SK-N-SH treated with all-trans-retinoic acid at 6 μM for 48 hours (cell line): ENCODE measurements around the gene HOXC10.

Experiments
- ARNTL ChIP-seq: fragments of 450-650 bp; formaldehyde crosslinking; IDR thresholded peaks from 2 replicates; pipeline ENCODE4 v1.5.0; 2020; ENCODE audit warnings: low read depth, mild to moderate bottlenecking, moderate library complexity, borderline replicate concordance
- BACH2 ChIP-seq: fragments of 250-450 bp; sonication (Bioruptor Pico); IDR thresholded peaks from 2 replicates; pipeline ENCODE4 v1.9.0; 2021; ENCODE audit warnings: mild to moderate bottlenecking, borderline replicate concordance
- ESRRG ChIP-seq: fragments of 250-450 bp; sonication (Bioruptor Pico); IDR thresholded peaks from 2 replicates; pipeline ENCODE4 v1.6.1; 2021; ENCODE audit warnings: mild to moderate bottlenecking
- OSR1 ChIP-seq: fragments of 250-450 bp; sonication (Bioruptor Pico); IDR thresholded peaks from 2 replicates; pipeline ENCODE4 v1.8.0; 2022; ENCODE audit warnings: moderate library complexity, mild to moderate bottlenecking, inconsistent platforms
- PPARA ChIP-seq: fragments of 250-450 bp; sonication (Bioruptor Pico); IDR thresholded peaks from 2 replicates; pipeline ENCODE4 v1.5.0; 2020; ENCODE audit warnings: mild to moderate bottlenecking, borderline replicate concordance
- RARB ChIP-seq: fragments of 250-450 bp; sonication (Bioruptor Pico); IDR thresholded peaks from 2 replicates; pipeline ENCODE4 v1.8.0; 2021; ENCODE audit warnings: mild to moderate bottlenecking, moderate library complexity
- TCF4 ChIP-seq: fragments of 250-450 bp; sonication (Bioruptor Pico); IDR thresholded peaks from 2 replicates; pipeline ENCODE4 v1.8.0; 2021; ENCODE audit warnings: mild to moderate bottlenecking, moderate library complexity, borderline replicate concordance
- TOX ChIP-seq: fragments of 250-450 bp; sonication (Bioruptor Pico); IDR thresholded peaks from 2 replicates; pipeline ENCODE4 v1.8.0; 2021; ENCODE audit warnings: mild to moderate bottlenecking, moderate library complexity, borderline replicate concordance
- ZC3H10 ChIP-seq: fragments of 250-450 bp; sonication (Bioruptor Pico); IDR thresholded peaks from 2 replicates; pipeline ENCODE4 v1.5.1; 2021; ENCODE audit warnings: mild to moderate bottlenecking, moderate library complexity
- ZFP3 ChIP-seq: fragments of 250-450 bp; sonication (Bioruptor Pico); IDR thresholded peaks from 2 replicates; pipeline ENCODE4 v1.5.0; 2020; ENCODE audit warnings: mild to moderate bottlenecking, moderate library complexity
- ZFP30 ChIP-seq: fragments of 450-650 bp; formaldehyde crosslinking; IDR thresholded peaks from 2 replicates; pipeline ENCODE4 v1.5.0; 2022; ENCODE audit warnings: mild to moderate bottlenecking, moderate library complexity
- ZNF70 ChIP-seq: fragments of 450-650 bp; formaldehyde crosslinking; IDR thresholded peaks from 2 replicates; pipeline ENCODE4 v1.5.0; 2020; ENCODE audit warnings: mild to moderate bottlenecking, moderate library complexity
- ZNF8 ChIP-seq: fragments of 450-650 bp; formaldehyde crosslinking; IDR thresholded peaks from 2 replicates; pipeline ENCODE4 v1.5.0; 2020; ENCODE audit warnings: mild to moderate bottlenecking, moderate library complexity
- TF ChIP-seq, protein P1 (sequence below): fragments of 250-450 bp; sonication (Bioruptor Pico); IDR thresholded peaks from 2 replicates; pipeline ENCODE4 v1.8.0; 2020; ENCODE audit warnings: mild to moderate bottlenecking, moderate library complexity, borderline replicate concordance

GRCh38 chr12:54006559-54007220 lies 21.7 kb downstream of the HOXC10 start:
- TF ChIP-seq, protein P1, sequence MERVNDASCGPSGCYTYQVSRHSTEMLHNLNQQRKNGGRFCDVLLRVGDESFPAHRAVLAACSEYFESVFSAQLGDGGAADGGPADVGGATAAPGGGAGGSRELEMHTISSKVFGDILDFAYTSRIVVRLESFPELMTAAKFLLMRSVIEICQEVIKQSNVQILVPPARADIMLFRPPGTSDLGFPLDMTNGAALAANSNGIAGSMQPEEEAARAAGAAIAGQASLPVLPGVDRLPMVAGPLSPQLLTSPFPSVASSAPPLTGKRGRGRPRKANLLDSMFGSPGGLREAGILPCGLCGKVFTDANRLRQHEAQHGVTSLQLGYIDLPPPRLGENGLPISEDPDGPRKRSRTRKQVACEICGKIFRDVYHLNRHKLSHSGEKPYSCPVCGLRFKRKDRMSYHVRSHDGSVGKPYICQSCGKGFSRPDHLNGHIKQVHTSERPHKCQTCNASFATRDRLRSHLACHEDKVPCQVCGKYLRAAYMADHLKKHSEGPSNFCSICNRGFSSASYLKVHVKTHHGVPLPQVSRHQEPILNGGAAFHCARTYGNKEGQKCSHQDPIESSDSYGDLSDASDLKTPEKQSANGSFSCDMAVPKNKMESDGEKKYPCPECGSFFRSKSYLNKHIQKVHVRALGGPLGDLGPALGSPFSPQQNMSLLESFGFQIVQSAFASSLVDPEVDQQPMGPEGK (CRISPR knock-in tag), result no peak
- TF ChIP-seq ESRRG (CRISPR knock-in tag) (no peak), TCF4 (CRISPR knock-in tag) (no peak), ARNTL (CRISPR knock-in tag) (no peak), BACH2 (no peak), TOX (CRISPR knock-in tag) (no peak), ZNF8 (CRISPR knock-in tag) (no peak), RARB (CRISPR knock-in tag) (no peak), ZFP30 (CRISPR knock-in tag) (no peak), PPARA (no peak), ZFP3 (CRISPR knock-in tag) (no peak), ZNF70 (CRISPR knock-in tag) (no peak), OSR1 (CRISPR knock-in tag) (no peak), ZC3H10 (CRISPR knock-in tag) (no peak)
